Loucy (cell line): ENCODE results near the gene CHD6.

Source experiments
- CTCF ChIP-seq: fragments of 200-600 bp; sonication (generic); conservative IDR thresholded peaks from 2 replicates; pipeline ENCODE4 v1.5.1; 2014; ENCODE audit warnings: mild to moderate bottlenecking, antibody characterized with exemption, low read length
- EZH2phosphoT487 ChIP-seq: fragments of 200-600 bp; IDR thresholded peaks from 2 replicates; pipeline ENCODE4 v1.6.1; 2018; ENCODE audit warnings: antibody characterized with exemption, mild to moderate bottlenecking, moderate library complexity, borderline replicate concordance

- TF ChIP-seq CTCF (no peak), EZH2phosphoT487 (no peak)
These were observed 108.0 kb downstream of the CHD6 start for GRCh38 chr20:41510224-41510623.
